ENCODE data around the gene ID3. TPM values are rescaled to one million over a fixed set of nuclear protein-coding genes. Genes with fewer than 3 reads are reported as not detected.

ID3 gene
- total RNA-seq, 4 donors from 2014 or later, result 81.2 to 209 (median 122) TPM

GRCh38 chr1:23533246-23534023 is 25.9 kb downstream of the ID3 start:
- 54 to 59% methylated on average over 6 of the region's 6 CpGs for WGBS, 2 donors
- TF ChIP-seq, protein P1, sequence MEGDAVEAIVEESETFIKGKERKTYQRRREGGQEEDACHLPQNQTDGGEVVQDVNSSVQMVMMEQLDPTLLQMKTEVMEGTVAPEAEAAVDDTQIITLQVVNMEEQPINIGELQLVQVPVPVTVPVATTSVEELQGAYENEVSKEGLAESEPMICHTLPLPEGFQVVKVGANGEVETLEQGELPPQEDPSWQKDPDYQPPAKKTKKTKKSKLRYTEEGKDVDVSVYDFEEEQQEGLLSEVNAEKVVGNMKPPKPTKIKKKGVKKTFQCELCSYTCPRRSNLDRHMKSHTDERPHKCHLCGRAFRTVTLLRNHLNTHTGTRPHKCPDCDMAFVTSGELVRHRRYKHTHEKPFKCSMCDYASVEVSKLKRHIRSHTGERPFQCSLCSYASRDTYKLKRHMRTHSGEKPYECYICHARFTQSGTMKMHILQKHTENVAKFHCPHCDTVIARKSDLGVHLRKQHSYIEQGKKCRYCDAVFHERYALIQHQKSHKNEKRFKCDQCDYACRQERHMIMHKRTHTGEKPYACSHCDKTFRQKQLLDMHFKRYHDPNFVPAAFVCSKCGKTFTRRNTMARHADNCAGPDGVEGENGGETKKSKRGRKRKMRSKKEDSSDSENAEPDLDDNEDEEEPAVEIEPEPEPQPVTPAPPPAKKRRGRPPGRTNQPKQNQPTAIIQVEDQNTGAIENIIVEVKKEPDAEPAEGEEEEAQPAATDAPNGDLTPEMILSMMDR (IDR thresholded peaks at IDR 0.05), result no peak
- TF ChIP-seq POLR2A (IDR thresholded peaks at IDR 0.05), result no peak
- DNase-seq (ENCODE audit: low spot score in 2 of 2), result no peak
- intact Hi-C loops (cut with DNase I; ENCODE audit: low total_unique reads), result no loop called here
- no peak overlapping the region for H3K4me3 ChIP-seq (ENCODE audit: low read depth, poor library complexity, severe bottlenecking)

DNA sequence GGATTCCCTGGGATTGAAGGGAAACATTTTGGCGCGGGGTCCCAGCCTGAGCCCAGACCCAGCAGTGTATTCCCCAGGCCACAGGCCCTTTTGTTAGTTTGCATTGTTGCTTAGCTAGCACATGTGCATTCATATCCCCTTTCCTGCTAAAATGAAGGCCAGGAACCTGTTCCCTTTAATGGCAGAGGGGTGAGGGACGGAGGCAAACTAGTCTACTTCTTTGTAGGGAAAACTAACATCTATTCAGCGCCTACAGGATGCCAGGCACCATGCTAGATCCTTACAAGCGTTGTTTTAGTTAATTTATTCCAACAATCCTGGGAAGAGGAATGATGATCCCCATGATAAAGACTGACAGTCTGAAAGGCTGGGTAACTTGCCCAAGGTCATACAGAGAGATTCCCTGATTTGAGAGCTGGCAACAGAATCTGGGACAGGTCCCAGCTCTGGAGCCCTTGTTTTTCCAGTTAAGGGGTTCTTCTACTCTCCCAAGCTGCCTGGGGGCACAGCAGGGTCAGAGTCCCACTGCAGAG is 27.7 kb downstream of the ID3 start:
- no peak for DNase-seq (ENCODE audit: low spot score in 2 of 2)
- TF ChIP-seq, protein P1 (IDR thresholded peaks at IDR 0.05), result no peak
- 20 to 21% methylated on average over 5 of the region's 5 CpGs for WGBS, 2 donors
- no peak overlapping the region for H3K4me3 ChIP-seq (ENCODE audit: low read depth, poor library complexity, severe bottlenecking)
- intact Hi-C loops (cut with DNase I; ENCODE audit: low total_unique reads), result no loop called here

DNA sequence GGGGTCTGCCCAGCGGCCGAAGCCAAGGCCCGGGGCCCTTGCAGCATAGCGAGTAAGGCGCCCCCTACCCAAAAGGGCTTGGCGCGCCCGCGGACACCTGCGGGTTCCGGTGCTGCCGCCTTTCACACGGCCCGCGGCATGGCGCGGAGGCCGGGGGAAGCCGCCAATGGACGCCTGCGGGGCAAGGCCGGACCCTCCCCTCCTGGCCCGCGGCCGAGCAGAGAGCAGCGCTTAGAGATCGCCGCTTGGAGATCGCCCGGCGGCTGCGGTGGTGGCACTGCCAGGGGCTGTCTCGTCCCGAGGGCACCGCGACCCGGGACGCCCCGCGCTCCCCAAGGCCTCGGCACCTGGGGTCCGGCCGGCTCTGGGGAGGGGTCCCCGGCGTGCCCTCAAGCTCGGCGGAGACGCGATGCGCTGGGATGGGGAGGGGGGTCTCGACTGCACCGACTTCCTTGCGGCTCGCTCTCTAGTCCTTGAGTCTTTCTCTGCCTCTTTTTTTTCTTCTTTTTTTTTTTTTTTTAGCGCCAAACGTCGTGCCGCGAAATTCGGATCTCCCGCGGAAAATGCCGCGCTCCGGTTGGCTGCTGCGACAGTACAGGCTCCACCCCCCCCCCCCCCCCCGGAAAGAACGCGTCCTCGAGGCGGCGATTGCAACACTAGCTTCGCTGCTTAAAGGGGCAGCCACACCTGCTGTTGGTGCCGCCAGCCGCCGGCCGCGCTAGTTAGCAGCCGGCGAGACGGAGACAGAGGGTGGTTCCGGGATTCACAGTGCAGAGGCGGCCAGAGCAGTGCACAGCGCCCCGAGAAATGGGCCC is 28.3 kb downstream of the ID3 start, which contains the start of gene E2F2:
Gene E2F2 (minus strand): TSS at position 487 of the 815 bp plus-strand sequence. CDS start 440 bp downstream, at position 47.
- TF ChIP-seq, protein P1 (IDR thresholded peaks at IDR 0.05), result no peak
- TF ChIP-seq POLR2A (IDR thresholded peaks at IDR 0.05), result no peak
- intact Hi-C loops (cut with DNase I; ENCODE audit: low total_unique reads), result no loop called here
- 0% methylated on average over 29 to 59 of the region's 85 CpGs for WGBS, 2 donors
- peak; percentile 76 to 97 for DNase-seq (ENCODE audit: low spot score in 2 of 2)
- peak within 1 kb of the TSS; percentile 25 for H3K4me3 ChIP-seq (ENCODE audit: low read depth, poor library complexity, severe bottlenecking)

GRCh38 chr1:23530087-23530746 is 29.1 kb downstream of the ID3 start:
- DNase-seq (ENCODE audit: low spot score in 2 of 2), result no peak
- 5 to 12% methylated on average over 10 to 19 of the region's 22 CpGs for WGBS, 2 donors

More at GRCh38 chr1:23530087-23530746, 29.1 kb downstream of the ID3 start:
- peak overlapping the region; percentile 25 for H3K4me3 ChIP-seq (ENCODE audit: low read depth, poor library complexity, severe bottlenecking)
- intact Hi-C loops (cut with DNase I; ENCODE audit: low total_unique reads), result no loop called here
- TF ChIP-seq, protein P1 (IDR thresholded peaks at IDR 0.05), result no peak
- TF ChIP-seq POLR2A (IDR thresholded peaks at IDR 0.05), result no peak
